Smooth muscle cell (in vitro differentiated cells): Measurements from ENCODE around the gene RAD51B. TPM values are rescaled to one million over a fixed set of nuclear protein-coding genes. Genes with fewer than 3 reads are reported as not detected.

Experiments used
- DNase-seq: peaks from one replicate; lab custom pipeline; 2025; ENCODE audit not compliant: unreplicated experiment; lab: John Stamatoyannopoulos, UW
- H2AFZ ChIP-seq: fragments of 200-600 bp; sonication (generic); 2 replicates; pipeline ENCODE4 v1.6.0; 2016; ENCODE audit warnings: antibody characterized with exemption, low read depth, mild to moderate bottlenecking
- H3F3A ChIP-seq: fragments of 200-600 bp; sonication (generic); 2 replicates; pipeline ENCODE4 v1.6.0; 2017; ENCODE audit warnings: antibody characterized with exemption, low read depth
- H3K27ac ChIP-seq: fragments of 200-600 bp; sonication (generic); 2 replicates; pipeline ENCODE4 v1.5.1; 2016; ENCODE audit warnings: low read depth, mild to moderate bottlenecking
- H3K27me3 ChIP-seq: fragments of 200-600 bp; sonication (generic); 2 replicates; pipeline ENCODE4 v1.6.1; 2016; ENCODE audit warnings: low read depth, mild to moderate bottlenecking
- H3K36me3 ChIP-seq: fragments of 200-600 bp; sonication (generic); 2 replicates; pipeline ENCODE4 v1.5.1; 2016; ENCODE audit warnings: low read depth
- H3K4me1 ChIP-seq: fragments of 200-600 bp; sonication (generic); 2 replicates; pipeline ENCODE4 v1.5.1; 2016; ENCODE audit warnings: low read depth
- H3K4me2 ChIP-seq: fragments of 200-600 bp; sonication (generic); 2 replicates; pipeline ENCODE4 v1.6.0; 2016; ENCODE audit warnings: mild to moderate bottlenecking
- H3K4me3 ChIP-seq: fragments of 200-600 bp; sonication (generic); 2 replicates; pipeline ENCODE4 v1.5.1; 2016; ENCODE audit warnings: mild to moderate bottlenecking
- H3K79me2 ChIP-seq: fragments of 200-600 bp; sonication (generic); 2 replicates; pipeline ENCODE4 v1.6.0; 2016; ENCODE audit warnings: low read depth, mild to moderate bottlenecking
- H3K9ac ChIP-seq: fragments of 200-600 bp; sonication (generic); 2 replicates; pipeline ENCODE4 v1.6.0; 2016; ENCODE audit warnings: low read depth
- H3K9me3 ChIP-seq: fragments of 200-600 bp; sonication (generic); replicated peaks from 2 replicates; pipeline ENCODE4 v1.5.1; 2016; ENCODE audit warnings: low read depth
- H4K20me1 ChIP-seq: fragments of 200-600 bp; sonication (generic); 2 replicates; pipeline ENCODE4 v1.6.0; 2016; ENCODE audit warnings: low read depth
- CTCF ChIP-seq: fragments of 200-600 bp; sonication (generic); IDR thresholded peaks from 2 replicates; pipeline ENCODE4 v1.5.1; 2017; ENCODE audit warnings: borderline replicate concordance, mild to moderate bottlenecking, antibody characterized with exemption; ENCODE audit not compliant: insufficient read depth, poor library complexity, severe bottlenecking
- WGBS: methylation state at CpG from one replicate; pipeline ENCODE4 v1.1.7; 2016; ENCODE audit warnings: low lambda C conversion rate; 5-methylcytosine and 5-hydroxymethylcytosine counted together
- polyA plus RNA-seq: library from polyadenylated mRNA; unstranded; fragments of >200 nt; fragmentation: Nextera tagmentation; extraction: Ambion mirVana; gene quantifications from 2 replicates; pipeline ENCODE4 v1.2.1, GENCODE V29; 2016
- total RNA-seq: library from RNA; depleted of rRNA; stranded (reverse); fragments of >200 nt; gene quantifications from 2 replicates; pipeline ENCODE4 v1.2.3, GENCODE V29; 2014

Gene RAD51B
- total and polyA plus RNA-seq, 2 experiments from 2014 or later = 4.6 to 5.3 TPM

GRCh38 chr14:68556253-68556652 is 736.7 kb downstream of the RAD51B start:
- Histone ChIP-seq H3K79me2 (no peaks in the 10 kb centered on the region), H3K4me3 (no peak overlapping the region), H3K27ac (no peak overlapping the region), H3K27me3 (no peaks in the 10 kb centered on the region), H3K4me2 (no peak overlapping the region), H3K9ac (no peak overlapping the region), H3F3A (no peaks in the 10 kb centered on the region), H3K36me3 (no peaks in the 10 kb centered on the region), H3K4me1 (peaks cover 10% of the 10 kb centered on the region), H4K20me1 (no peaks in the 10 kb centered on the region), H2AFZ (no peak overlapping the region), H3K9me3 (no peaks in the 10 kb centered on the region)
- TF ChIP-seq CTCF = no peak
- 97% methylated on average over 4 of the region's 4 CpGs for WGBS
- no peak for DNase-seq

GRCh38 chr14:68557648-68558047 is 738.1 kb downstream of the RAD51B start:
- H3K36me3 ChIP-seq = no peaks in the 10 kb centered on the region
- 93% methylated on average over 2 of the region's 2 CpGs for WGBS
- no peak overlapping the region for H3K4me3 ChIP-seq
- H3K27me3 ChIP-seq = no peaks in the 10 kb centered on the region
- TF ChIP-seq CTCF = no peak
- DNase-seq = no peak
- H3K79me2 ChIP-seq = no peaks in the 10 kb centered on the region
- H3K9me3 ChIP-seq = no peaks in the 10 kb centered on the region
- H3K4me1 ChIP-seq = peaks cover 7% of the 10 kb centered on the region
- no peak overlapping the region for H2AFZ ChIP-seq
- no peak overlapping the region for H3K27ac ChIP-seq
- H3K4me2 ChIP-seq = no peak overlapping the region
- no peak overlapping the region for H3K9ac ChIP-seq
- H4K20me1 ChIP-seq = no peaks in the 10 kb centered on the region
- no peaks in the 10 kb centered on the region for H3F3A ChIP-seq

GRCh38 chr14:68558096-68558495 is 738.5 kb downstream of the RAD51B start:
- Histone ChIP-seq H3F3A (no peaks in the 10 kb centered on the region), H3K9me3 (no peaks in the 10 kb centered on the region), H3K79me2 (no peaks in the 10 kb centered on the region), H3K36me3 (no peaks in the 10 kb centered on the region), H3K4me1 (peaks cover 2% of the 10 kb centered on the region), H3K27ac (no peak overlapping the region), H2AFZ (no peak overlapping the region), H3K27me3 (no peaks in the 10 kb centered on the region), H3K4me3 (no peak overlapping the region), H4K20me1 (no peaks in the 10 kb centered on the region), H3K4me2 (no peak overlapping the region), H3K9ac (no peak overlapping the region)
- DNase-seq = no peak
- no peak for TF ChIP-seq CTCF
- over 99% methylated on average over 11 of the region's 11 CpGs for WGBS

- no peaks in the 10 kb centered on the region for H3K36me3 ChIP-seq
- no peak overlapping the region for H3K4me3 ChIP-seq
- no peak for DNase-seq
- no peaks in the 10 kb centered on the region for H3K79me2 ChIP-seq
- H3K4me2 ChIP-seq = no peak overlapping the region
- H3F3A ChIP-seq = peaks cover 3% of the 10 kb centered on the region
- H3K9ac ChIP-seq = no peak overlapping the region
- H3K27ac ChIP-seq = no peak overlapping the region
- H2AFZ ChIP-seq = no peak overlapping the region
- TF ChIP-seq CTCF = no peak
- WGBS = 96% methylated on average over 5 of the region's 5 CpGs
- H4K20me1 ChIP-seq = no peaks in the 10 kb centered on the region
- no peaks in the 10 kb centered on the region for H3K9me3 ChIP-seq
- H3K4me1 ChIP-seq = peaks cover 4% of the 10 kb centered on the region
- no peaks in the 10 kb centered on the region for H3K27me3 ChIP-seq
These were observed 740.4 kb downstream of the RAD51B start for GRCh38 chr14:68559949-68560348.
